PC-3 (cell line): ENCODE measurements around the gene WIPF3.

Experiments
- CTCF ChIP-seq: fragments of 300-600 bp; sonication (generic); conservative IDR thresholded peaks from 2 replicates; pipeline ENCODE4 v1.5.1; 2017; ENCODE audit warnings: antibody characterized with exemption, low read depth, mild to moderate bottlenecking, low read length
- EZH2 ChIP-seq: fragments of 300-600 bp; sonication (generic); IDR thresholded peaks from one replicate; pipeline ENCODE4 v1.6.1; 2017; ENCODE audit warnings: antibody characterized with exemption, mild to moderate bottlenecking, low read length; ENCODE audit not compliant: unreplicated experiment

DNA sequence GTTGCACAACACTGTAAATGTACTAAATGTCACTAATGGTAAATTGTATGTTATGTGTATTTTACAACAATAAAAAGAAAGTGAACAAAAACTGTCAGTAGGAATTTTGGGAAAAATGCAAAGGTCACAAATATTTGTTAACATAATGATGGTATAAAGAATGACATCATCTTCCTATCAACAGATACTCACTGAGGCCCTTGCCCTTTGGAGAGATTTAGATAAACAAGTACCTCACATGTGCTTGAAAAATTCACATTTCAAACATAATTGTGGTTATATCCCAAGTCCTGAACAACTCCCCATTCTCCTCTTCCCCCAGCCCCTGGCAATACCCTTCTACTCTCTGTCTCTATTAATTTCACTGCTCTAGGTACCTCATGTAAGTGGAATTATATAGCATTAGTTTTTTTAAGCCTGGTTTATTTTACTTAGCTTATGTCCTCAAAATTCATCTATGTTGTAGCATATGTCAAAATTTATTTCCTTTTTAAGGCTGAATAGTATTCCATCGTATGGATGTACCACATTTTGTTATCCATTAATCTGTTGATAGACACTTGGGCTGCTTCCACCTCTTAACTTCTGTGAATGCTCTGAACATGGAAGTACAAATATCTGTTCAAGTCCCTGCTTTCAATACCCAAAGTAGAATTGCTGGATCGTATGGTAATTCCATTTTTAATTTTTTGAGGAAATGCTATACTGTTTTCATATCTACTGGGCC is 90.5 kb downstream of the WIPF3 start:
- no peak for TF ChIP-seq CTCF
- no peak for TF ChIP-seq EZH2
